Osteoblast (primary cell): Measurements from ENCODE around the gene ADAM17. TPM values are rescaled to one million over a fixed set of nuclear protein-coding genes. Genes with fewer than 3 reads are reported as not detected.

Experiments
- DNase-seq: peaks from one replicate; pipeline ENCODE4 v3.0.0; 2011; ENCODE audit warnings: low spot score, mixed read lengths; ENCODE audit not compliant: insufficient read length; ENCODE audit errors: missing footprints
- H2AFZ ChIP-seq: 2 replicates; pipeline ENCODE4 v1.6.0; 2011; ENCODE audit warnings: mild to moderate bottlenecking, low read length
- H3K27ac ChIP-seq: 2 replicates; pipeline ENCODE4 v1.5.1; 2011; ENCODE audit warnings: mild to moderate bottlenecking, low read depth, low read length, moderate library complexity
- H3K27me3 ChIP-seq: 2 replicates; pipeline ENCODE4 v1.6.0; 2012; ENCODE audit warnings: mild to moderate bottlenecking, control low read depth, inconsistent platforms, low read length, moderate library complexity; ENCODE audit not compliant: insufficient read depth
- H3K36me3 ChIP-seq: 2 replicates; pipeline ENCODE4 v1.5.1; 2011; ENCODE audit warnings: mild to moderate bottlenecking, low read length, control low read depth, moderate library complexity; ENCODE audit not compliant: insufficient read depth
- H3K4me1 ChIP-seq: 2 replicates; pipeline ENCODE4 v1.5.1; 2011; ENCODE audit warnings: mild to moderate bottlenecking, low read length, control low read depth, moderate library complexity; ENCODE audit not compliant: insufficient read depth
- H3K4me2 ChIP-seq: 2 replicates; pipeline ENCODE4 v1.6.0; 2011; ENCODE audit warnings: mild to moderate bottlenecking, low read length; ENCODE audit not compliant: insufficient read depth
- H3K4me3 ChIP-seq: fragments of 200-600 bp; sonication (generic); 3 replicates; pipeline ENCODE4 v1.5.1; 2012; ENCODE audit warnings: mild to moderate bottlenecking, low read length, inconsistent platforms; ENCODE audit not compliant: insufficient read depth
- H3K79me2 ChIP-seq: 2 replicates; pipeline ENCODE4 v1.6.0; 2012; ENCODE audit warnings: mild to moderate bottlenecking, low read length, control low read depth, inconsistent platforms; ENCODE audit not compliant: insufficient read depth
- H3K9me3 ChIP-seq: 2 replicates; pipeline ENCODE4 v1.5.1; 2011; ENCODE audit warnings: low read depth, low read length, control low read depth
- H4K20me1 ChIP-seq: 2 replicates; pipeline ENCODE4 v1.6.0; 2012; ENCODE audit warnings: mild to moderate bottlenecking, low read length, control low read depth; ENCODE audit not compliant: insufficient read depth
- CTCF ChIP-seq: IDR thresholded peaks from 2 replicates; pipeline ENCODE4 v1.5.1; 2011; ENCODE audit warnings: mild to moderate bottlenecking, low read depth, low read length, moderate library complexity; ENCODE audit errors: extremely low read depth
- total RNA-seq: library from RNA; depleted of rRNA; stranded (reverse); fragments of >200 nt; gene quantifications from 2 replicates; pipeline ENCODE4 v1.2.3, GENCODE V29; 2012

ADAM17 gene
- total RNA-seq, 1 donor, result 69.1 TPM

GRCh38 chr2:9474361-9475057, 81.1 kb downstream of the ADAM17 start, which contains the start of gene IAH1:
Gene IAH1 (plus strand): TSS chr2:9474551. CDS start chr2:9474567, 16 bp downstream.
- peak within 1 kb of the TSS; percentile 89 for H3K4me2 ChIP-seq
- peaks cover 12% of the 10 kb centered on the region for H3K4me1 ChIP-seq
- H3K79me2 ChIP-seq, result peaks cover 44% of the 10 kb centered on the region
- H3K9me3 ChIP-seq, result no peaks in the 10 kb centered on the region
- peak; percentile 94 for DNase-seq
- peak within 1 kb of the TSS; percentile 82 for H3K4me3 ChIP-seq
- H2AFZ ChIP-seq, result peak within 1 kb of the TSS; percentile 89
- H3K27me3 ChIP-seq, result no peaks in the 10 kb centered on the region
- H4K20me1 ChIP-seq, result peaks cover 2% of the 10 kb centered on the region
- H3K27ac ChIP-seq, result peak within 1 kb of the TSS; percentile 78
- no peak for TF ChIP-seq CTCF
- H3K36me3 ChIP-seq, result peaks cover 30% of the 10 kb centered on the region

- Histone ChIP-seq H3K27ac (peak overlapping the region; percentile 78), H3K4me2 (peak overlapping the region; percentile 89), H3K79me2 (peaks cover 40% of the 10 kb centered on the region), H3K27me3 (no peaks in the 10 kb centered on the region), H3K36me3 (peaks cover 30% of the 10 kb centered on the region), H2AFZ (peak overlapping the region; percentile 89), H4K20me1 (peaks cover 2% of the 10 kb centered on the region), H3K4me3 (peak overlapping the region; percentile 82), H3K9me3 (no peaks in the 10 kb centered on the region), H3K4me1 (peaks cover 12% of the 10 kb centered on the region)
- no peak for TF ChIP-seq CTCF
- peak; percentile 87 for DNase-seq
These were observed 81.7 kb downstream of the ADAM17 start for GRCh38 chr2:9473985-9474360.

DNA sequence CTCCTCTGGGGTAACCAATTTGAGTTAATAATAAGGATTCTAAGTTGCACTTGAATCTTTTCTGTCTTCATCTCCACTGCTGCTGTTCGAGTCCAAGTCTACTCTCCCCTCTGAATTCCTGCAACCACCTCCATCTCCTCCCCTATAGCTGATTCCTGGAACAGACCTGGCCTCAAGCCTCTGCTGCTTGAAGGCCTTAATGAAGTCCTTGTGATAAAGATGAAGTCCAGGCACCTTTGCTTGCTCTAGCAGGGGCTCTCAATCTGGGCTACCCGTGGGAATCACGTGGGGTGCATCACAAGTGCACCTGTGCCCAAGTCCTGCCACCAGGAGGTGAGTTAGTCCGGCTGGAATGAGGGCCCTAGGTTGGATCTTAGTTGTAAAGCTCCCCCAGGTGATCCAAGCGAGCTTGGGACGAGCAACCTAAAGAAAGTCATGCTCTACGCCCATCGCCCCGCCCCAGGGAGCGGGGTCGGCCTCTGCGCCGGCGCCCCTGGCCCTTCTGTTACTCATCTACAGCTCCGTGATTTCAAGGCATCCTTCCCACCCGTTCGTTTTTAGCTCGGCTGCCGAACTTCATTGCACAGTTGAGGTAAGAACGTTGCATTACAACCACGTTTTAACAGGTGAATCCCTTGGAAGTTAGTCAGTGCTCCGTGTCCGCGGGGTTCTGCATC, 82.2 kb downstream of the ADAM17 start:
- Histone ChIP-seq H3K4me3 (peak overlapping the region; percentile 82), H3K27me3 (no peaks in the 10 kb centered on the region), H3K9me3 (no peaks in the 10 kb centered on the region), H3K79me2 (peaks cover 35% of the 10 kb centered on the region), H3K27ac (peak overlapping the region; percentile 78), H3K36me3 (peaks cover 28% of the 10 kb centered on the region), H3K4me2 (peak overlapping the region; percentile 89), H2AFZ (peak overlapping the region; percentile 89), H3K4me1 (peaks cover 12% of the 10 kb centered on the region), H4K20me1 (peaks cover 2% of the 10 kb centered on the region)
- TF ChIP-seq CTCF, result no peak
- peak; percentile 80 for DNase-seq

- Histone ChIP-seq H3K36me3 (peaks cover 25% of the 10 kb centered on the region), H3K27me3 (no peaks in the 10 kb centered on the region), H3K4me3 (no peak overlapping the region), H3K79me2 (peaks cover 25% of the 10 kb centered on the region), H4K20me1 (peaks cover 2% of the 10 kb centered on the region), H3K4me1 (peaks cover 12% of the 10 kb centered on the region), H3K4me2 (no peak overlapping the region), H3K27ac (no peak overlapping the region), H3K9me3 (no peaks in the 10 kb centered on the region), H2AFZ (no peak overlapping the region)
- DNase-seq, result no peak
- TF ChIP-seq CTCF, result no peak
These were observed 83.1 kb downstream of the ADAM17 start for GRCh38 chr2:9472511-9472910.
